ENCODE measurements around the gene ALK. TPM values are rescaled to one million over a fixed set of nuclear protein-coding genes. Genes with fewer than 3 reads are reported as not detected.

ALK gene
- total RNA-seq, 2 donors from 2014 or later: 0.16 to 0.26 TPM

DNA sequence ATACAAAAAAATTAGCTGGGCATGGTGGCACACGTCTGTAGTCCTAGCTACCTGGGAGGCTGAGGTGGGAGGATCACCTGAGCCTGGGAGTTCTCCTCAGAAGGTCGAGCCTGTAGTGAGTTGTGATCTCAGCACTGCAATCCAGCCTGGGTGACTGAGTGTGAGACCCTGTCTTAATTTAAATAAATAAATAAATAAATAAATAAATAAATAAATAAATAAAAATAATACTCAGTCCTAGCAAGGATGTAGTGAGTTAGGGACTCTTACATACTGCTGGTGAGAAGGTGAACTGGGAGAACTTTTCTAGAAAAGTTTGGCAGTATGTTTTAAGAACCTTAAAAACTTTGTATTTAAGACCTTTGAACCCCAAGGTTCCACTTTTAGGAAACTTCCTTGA lies 576.1 kb downstream of the ALK start:
- DNase-seq (ENCODE audit: low spot score): no peak
- H3K9me3 ChIP-seq: no peaks in the 10 kb centered on the region
- no peaks in the 10 kb centered on the region for H3K27me3 ChIP-seq
- H3K36me3 ChIP-seq: no peaks in the 10 kb centered on the region
- TF ChIP-seq, protein P1, sequence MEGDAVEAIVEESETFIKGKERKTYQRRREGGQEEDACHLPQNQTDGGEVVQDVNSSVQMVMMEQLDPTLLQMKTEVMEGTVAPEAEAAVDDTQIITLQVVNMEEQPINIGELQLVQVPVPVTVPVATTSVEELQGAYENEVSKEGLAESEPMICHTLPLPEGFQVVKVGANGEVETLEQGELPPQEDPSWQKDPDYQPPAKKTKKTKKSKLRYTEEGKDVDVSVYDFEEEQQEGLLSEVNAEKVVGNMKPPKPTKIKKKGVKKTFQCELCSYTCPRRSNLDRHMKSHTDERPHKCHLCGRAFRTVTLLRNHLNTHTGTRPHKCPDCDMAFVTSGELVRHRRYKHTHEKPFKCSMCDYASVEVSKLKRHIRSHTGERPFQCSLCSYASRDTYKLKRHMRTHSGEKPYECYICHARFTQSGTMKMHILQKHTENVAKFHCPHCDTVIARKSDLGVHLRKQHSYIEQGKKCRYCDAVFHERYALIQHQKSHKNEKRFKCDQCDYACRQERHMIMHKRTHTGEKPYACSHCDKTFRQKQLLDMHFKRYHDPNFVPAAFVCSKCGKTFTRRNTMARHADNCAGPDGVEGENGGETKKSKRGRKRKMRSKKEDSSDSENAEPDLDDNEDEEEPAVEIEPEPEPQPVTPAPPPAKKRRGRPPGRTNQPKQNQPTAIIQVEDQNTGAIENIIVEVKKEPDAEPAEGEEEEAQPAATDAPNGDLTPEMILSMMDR (IDR thresholded peaks at IDR 0.05): no peak
- H3K4me3 ChIP-seq: no peak overlapping the region
- H3K4me1 ChIP-seq: no peaks in the 10 kb centered on the region
- no peak overlapping the region for H3K27ac ChIP-seq

DNA sequence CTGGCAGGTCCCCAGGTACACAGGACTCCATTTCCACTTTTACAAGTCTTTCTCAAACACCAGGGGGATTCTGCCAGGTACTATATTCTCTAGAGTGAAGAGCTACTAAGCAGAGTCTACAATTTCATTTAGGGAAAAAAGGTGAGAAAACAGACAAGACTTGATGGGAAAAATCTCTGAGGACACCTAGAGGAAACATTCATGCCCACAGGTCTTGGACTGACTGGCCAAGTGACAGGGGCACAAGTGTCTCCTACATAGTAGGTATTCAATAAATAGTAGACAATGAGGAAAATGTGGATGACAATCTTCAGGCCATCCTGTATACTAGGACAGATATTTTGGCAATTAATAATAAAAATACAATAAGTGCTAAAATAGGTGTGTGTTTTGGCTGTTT lies 577.6 kb downstream of the ALK start:
- DNase-seq (ENCODE audit: low spot score): no peak
- Histone ChIP-seq H3K4me1 (no peaks in the 10 kb centered on the region), H3K36me3 (no peaks in the 10 kb centered on the region), H3K9me3 (no peaks in the 10 kb centered on the region), H3K27me3 (no peaks in the 10 kb centered on the region), H3K4me3 (no peak overlapping the region), H3K27ac (no peak overlapping the region)
- TF ChIP-seq, protein P1 (IDR thresholded peaks at IDR 0.05): no peak

DNA sequence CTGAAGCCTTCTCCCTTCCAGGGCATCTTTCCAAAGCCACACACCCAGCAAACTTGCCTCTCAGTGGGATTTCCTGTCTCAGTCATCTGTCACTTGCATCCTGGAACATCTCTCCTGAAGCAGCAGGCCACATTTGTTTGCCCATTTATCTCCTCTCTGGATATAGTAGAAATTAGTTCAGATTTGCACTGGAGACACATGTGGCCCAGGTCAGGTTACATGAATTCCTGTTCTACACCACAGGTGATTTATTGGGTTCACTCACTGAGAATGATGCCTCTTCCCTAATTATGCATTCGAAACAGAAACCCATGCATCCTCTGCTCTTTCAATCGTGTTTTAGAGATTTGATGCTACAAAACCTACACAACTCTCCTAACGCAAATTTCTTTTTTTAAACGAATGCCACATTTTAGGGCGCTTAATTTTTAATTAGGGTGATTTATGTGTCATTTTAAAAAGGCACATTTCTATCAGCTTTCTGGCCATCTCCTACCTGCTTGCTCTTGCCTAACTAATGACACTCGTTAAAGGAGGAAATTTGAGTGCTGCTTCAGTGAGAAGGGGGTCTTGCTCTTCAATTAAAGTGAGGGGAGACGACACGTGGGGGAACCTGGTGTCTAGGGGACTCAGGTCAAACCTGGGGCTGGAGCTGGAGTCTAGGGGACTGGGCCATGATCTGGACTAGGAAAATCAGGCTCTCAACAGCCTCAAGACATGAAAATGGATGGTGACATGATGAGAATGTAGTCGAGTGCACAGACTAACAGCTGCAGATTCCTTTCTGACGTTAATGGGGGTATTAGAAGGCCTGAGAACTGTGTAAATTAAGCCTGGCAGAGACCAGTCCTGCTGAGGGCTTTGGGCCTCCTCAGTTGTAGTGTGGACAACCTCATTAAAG lies 584.8 kb downstream of the ALK start:
- TF ChIP-seq, protein P1 (IDR thresholded peaks at IDR 0.05): no peak
- Histone ChIP-seq H3K4me1 (no peaks in the 10 kb centered on the region), H3K27ac (no peak overlapping the region)

DNA sequence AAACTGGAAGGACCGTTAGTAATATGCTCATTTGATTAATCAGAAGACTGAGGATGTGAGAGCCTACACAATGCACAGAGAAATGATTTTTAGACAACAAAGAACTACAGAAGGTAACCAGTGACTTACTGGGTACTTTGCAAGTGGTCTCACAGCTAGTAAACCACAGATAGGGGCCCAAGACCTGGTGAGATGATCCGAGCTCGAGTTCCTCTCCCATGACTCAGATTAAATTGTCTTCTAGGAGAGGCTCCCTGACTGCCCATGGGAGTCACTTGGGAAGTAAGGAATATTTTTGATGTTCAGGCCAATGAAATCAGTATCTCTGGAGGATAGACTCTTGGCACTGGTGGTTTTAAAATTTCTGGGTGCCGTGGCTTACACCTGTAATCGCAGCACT lies 586.0 kb downstream of the ALK start:
- TF ChIP-seq, protein P1 (IDR thresholded peaks at IDR 0.05): no peak
- Histone ChIP-seq H3K36me3 (no peaks in the 10 kb centered on the region), H3K27me3 (no peaks in the 10 kb centered on the region), H3K27ac (no peak overlapping the region), H3K9me3 (no peaks in the 10 kb centered on the region), H3K4me1 (no peaks in the 10 kb centered on the region), H3K4me3 (no peak overlapping the region)
- DNase-seq (ENCODE audit: low spot score): no peak

More for the DNA sequence above, 584.8 kb downstream of the ALK start:
- Histone ChIP-seq H3K9me3 (no peaks in the 10 kb centered on the region), H3K36me3 (no peaks in the 10 kb centered on the region), H3K4me3 (no peak overlapping the region), H3K27me3 (no peaks in the 10 kb centered on the region)
- no peak for DNase-seq (ENCODE audit: low spot score)

DNA sequence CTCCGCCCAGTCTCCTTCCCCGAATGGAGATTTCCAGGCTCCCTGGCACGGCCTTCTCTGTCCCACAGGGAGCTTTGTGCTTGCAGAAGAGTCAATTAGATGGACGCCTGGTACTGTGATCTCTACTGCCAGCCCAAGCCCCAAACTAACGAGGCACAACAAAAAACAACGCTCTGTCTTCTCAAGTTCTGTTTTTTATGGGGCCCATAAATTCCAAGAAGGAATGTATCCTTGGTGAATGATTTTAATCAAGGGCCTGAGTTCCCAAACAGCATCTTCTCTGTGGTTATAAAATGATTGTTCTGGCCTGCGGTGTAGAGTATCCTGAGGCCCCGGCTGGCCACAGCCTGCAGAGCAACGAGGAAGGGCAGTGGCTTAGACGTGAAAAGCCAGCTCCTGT lies 586.7 kb downstream of the ALK start:
- no peaks in the 10 kb centered on the region for H3K36me3 ChIP-seq
- DNase-seq (ENCODE audit: low spot score): no peak
- no peaks in the 10 kb centered on the region for H3K4me1 ChIP-seq
- H3K27me3 ChIP-seq: no peaks in the 10 kb centered on the region
- no peak overlapping the region for H3K4me3 ChIP-seq
- H3K9me3 ChIP-seq: no peaks in the 10 kb centered on the region
- no peak overlapping the region for H3K27ac ChIP-seq
- TF ChIP-seq, protein P1 (IDR thresholded peaks at IDR 0.05): no peak

All from right atrium auricular region (tissue), 2 donors.